Stimulated activated CD8-positive, alpha-beta memory T cell treated with anti-CD3 and anti-CD28 coated beads, Interleukin-15, amount 100 ng/mL, for 48 hours (primary cell): Measurements from ENCODE around the gene NCAPG2.

ENCODE experiments used
- DNase-seq, 2 donors: peaks; one replicate each; pipeline ENCODE4 v3.0.0-alpha.2; 2020; ENCODE audit warnings: low read depth in 2 of 2

The NCAPG2 gene

GRCh38 chr7:158704524-158705233 is at the start of gene NCAPG2:
Gene NCAPG2, minus strand, starts transcription at chr7:158704804. Its CDS starts 2,905 bp downstream, at chr7:158701899.
- DNase-seq: peak; percentile 96 to 97

- DNase-seq: no peak
These were observed 49.3 kb upstream of the NCAPG2 start for GRCh38 chr7:158753900-158754299.

GRCh38 chr7:158751751-158752150 is 47.1 kb upstream of the NCAPG2 start:
- DNase-seq: no peak

- no peak for DNase-seq
These were observed 46.6 kb upstream of the NCAPG2 start for GRCh38 chr7:158751199-158751598.

DNA sequence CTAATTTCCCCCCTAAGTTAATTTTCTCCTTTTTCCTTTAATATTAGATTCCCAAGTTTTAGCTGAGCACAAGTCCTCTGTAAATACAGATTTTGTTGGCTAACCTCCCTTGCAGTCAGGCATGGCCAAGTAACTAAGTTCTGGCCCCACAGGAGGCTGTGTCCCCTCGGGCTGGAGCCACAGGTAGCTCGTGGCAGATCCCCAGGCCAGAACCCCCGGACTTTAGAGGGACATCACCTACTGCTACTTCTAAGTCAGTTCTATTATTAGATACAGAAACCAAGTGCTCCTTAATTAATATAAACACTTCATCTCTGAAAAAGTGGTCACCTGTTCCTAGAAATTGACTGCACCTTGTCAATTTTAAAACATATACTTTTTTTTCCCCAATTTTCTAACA is 46.1 kb upstream of the NCAPG2 start:
- no peak for DNase-seq

DNA sequence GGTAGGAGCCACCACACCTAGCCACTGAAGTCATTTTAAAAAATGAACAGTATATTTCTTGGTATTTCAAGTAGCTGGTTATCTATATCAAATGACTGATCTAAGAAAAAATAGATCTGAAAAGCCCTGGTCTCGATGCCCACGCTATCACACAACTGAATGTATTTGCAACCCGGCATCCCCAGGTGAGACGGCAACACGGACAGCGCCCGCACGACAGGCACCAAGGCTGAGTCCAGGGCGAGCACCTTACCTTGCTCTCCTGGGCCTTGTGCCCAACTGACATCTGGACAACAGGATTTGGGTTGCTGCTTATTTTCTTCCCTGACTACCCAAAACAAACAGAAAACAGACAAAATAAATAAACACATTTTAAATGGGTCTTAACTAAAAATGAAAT is 44.8 kb upstream of the NCAPG2 start:
- no peak for DNase-seq

- no peak for DNase-seq
These were observed 43.7 kb upstream of the NCAPG2 start for GRCh38 chr7:158748335-158748734.

GRCh38 chr7:158747408-158747807 is 42.8 kb upstream of the NCAPG2 start:
- no peak for DNase-seq

DNA sequence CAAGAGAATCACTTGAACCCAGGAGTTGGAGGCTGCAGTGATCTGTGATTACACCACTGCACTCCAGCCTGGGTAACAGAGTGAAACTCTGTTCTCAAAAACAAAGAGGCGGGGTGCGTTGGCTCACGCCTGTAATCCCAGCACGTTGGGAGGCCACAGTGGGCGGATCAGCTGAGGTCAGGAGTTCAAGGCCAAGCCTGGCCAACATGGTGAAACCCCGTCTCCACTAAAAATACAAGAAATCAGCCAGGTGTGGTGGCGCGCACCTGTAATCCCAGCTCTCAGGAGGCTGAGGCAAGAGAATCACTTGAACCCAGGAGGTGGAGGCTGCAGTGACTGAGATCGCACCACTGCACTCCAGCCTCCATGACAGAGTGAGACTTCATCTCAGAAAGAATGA is 42.4 kb upstream of the NCAPG2 start:
- DNase-seq: no peak

- no peak for DNase-seq
These were observed 40.6 kb upstream of the NCAPG2 start for GRCh38 chr7:158745057-158745715.

DNA sequence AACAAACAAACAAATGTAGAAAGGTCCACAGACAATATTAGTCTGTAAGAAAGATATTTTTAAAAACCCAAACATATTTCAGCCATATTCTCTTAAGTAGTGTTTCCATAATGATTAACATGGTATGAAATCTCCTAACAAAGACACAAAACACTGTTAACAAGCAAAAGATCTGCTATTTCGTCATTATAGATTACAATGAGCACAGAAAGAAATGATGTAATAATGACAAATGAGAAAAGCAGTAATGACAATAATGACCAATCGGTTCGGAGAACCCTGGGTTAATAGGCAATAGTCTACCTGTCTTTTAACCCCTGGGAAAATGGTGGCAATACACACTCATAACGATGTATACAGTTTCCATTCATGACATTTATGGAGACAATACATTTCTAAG is 39.5 kb upstream of the NCAPG2 start:
- no peak for DNase-seq

DNA sequence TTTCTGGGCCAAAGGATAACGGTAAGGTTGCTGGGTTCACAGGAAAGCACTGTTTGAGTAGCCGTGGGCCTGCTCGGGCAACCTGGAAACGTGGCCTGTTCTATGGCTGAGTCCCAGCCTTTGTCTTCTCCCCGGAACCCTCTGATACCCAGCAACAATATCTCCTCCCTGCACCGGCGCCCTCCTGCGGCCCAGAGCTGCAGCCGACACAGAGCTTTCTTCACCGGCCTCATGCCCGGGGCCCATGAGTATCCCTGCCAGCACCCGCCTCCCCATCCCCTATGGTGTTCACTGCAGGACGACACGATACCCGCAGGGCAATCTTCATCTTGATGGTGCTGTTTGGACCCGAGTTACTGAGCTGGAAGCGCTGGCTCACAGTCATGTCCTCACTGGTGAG is 38.6 kb upstream of the NCAPG2 start:
- no peak for DNase-seq

DNA sequence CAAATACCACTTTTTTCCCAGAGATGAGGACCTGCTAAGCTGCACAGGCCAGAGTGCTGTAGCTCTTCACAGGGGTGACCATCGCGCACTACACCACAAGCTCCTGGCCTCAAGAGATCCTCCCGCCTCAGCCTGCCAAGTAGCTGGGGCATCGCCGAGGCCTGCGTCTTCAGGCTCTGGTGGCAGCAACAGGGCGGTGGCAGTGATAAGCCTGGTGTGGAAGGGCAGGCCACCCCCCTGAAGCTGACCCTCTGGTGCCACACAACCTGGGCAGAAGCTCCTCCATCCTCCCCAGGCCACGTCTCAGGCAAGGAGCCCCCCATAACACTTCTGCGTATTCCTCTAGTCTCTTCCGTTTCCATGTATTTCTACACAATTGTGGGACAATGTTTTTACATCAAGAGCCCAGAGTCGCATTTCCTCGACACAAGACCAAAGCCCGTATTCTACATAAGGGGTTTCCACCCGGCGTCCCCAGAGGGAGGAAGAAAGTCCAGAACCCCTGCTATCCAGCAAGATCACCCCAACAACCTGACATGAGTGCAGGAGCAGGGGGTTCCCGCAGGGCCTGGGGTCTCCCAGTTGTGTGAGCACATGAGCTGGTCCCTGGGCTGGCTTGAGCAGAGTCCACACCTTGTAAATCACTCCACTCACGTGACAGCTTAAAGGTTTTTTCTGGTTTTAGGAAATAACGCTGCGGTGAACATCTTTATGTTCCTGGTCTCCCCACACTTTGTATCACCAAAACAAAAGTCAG is 37.6 kb upstream of the NCAPG2 start:
- no peak for DNase-seq

DNA sequence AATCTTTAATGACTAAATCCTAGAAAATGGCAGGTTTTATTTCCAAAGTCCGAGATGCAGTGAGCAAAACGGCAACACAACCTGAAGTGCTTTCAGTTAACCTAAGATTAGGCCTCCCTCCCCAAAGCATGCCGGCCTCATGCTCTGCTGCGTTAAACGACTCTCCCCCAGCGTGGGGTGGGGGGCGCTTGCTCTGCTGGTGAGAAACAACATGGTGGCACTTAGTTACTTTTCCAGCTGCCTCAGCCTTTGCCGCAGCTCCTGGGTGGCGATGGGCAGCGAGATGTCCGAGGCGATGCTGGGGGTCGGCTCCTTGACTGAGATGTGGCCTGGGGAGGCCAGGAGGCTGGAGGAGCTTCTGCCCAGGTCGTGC is 36.7 kb upstream of the NCAPG2 start:
- no peak for DNase-seq

- DNase-seq: no peak
These were observed 36.2 kb upstream of the NCAPG2 start for GRCh38 chr7:158740657-158741293.

DNA sequence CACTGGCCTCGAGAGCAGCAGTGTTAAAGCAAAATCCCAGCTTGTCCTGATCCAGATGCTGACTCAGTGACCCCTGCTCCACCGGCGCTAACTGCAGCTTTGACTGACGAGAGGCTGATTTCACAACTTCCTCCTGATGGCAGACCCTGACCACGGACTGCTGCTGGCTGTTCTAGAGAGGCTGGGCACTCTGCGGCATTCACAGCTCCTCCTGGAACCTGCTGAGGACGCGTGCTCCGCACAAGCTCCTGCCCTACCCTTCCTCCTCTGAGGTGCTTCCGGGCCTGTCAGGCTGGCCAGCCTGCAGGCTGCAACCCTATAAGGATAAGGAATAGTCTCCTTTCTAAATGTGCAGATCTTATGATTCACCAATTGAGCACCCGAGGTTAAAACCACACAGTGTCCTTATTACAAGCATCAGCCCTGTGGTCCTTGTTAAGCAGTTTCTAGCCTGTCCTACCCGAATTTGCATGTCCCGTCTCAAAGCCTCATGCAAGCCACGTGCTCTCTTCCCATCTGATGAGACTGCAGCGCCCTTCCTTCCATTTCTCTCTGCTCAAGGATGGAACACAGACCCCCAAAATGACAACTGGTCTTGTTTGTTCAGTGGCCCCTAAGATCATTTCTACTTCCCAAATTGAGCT is 35.5 kb upstream of the NCAPG2 start:
- no peak for DNase-seq

GRCh38 chr7:158738841-158739240 is 34.2 kb upstream of the NCAPG2 start:
- DNase-seq: no peak

DNA sequence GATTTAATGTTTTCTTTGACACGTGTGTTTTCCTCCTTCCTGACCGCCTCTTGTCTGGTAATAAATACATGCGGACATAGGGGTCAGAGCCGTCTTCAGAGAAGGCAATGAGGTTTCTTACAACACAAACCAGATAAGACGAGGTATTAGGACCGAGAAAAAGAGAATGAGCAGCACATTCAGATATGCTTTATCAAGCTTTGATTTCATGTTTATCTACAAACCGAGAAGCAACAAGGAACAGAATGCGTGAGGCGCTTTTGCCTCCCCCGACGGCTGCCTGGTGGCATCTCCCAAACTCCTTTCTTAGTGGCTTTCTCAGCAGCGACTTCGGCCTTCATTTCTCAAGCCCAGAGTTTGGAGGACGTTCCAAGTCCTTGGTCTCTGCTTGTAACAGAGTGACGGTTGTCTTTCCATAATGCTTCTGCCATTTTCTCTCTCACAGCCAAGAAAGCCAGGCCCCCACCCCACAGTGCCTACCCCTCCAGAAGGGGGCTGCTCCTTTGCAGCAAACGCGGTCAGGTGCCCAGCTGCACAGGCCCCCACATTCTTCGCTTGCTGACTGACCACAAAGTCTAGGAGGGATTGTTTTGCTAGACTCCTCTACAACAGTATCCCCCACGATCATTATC is 32.6 kb upstream of the NCAPG2 start:
- DNase-seq: no peak

DNA sequence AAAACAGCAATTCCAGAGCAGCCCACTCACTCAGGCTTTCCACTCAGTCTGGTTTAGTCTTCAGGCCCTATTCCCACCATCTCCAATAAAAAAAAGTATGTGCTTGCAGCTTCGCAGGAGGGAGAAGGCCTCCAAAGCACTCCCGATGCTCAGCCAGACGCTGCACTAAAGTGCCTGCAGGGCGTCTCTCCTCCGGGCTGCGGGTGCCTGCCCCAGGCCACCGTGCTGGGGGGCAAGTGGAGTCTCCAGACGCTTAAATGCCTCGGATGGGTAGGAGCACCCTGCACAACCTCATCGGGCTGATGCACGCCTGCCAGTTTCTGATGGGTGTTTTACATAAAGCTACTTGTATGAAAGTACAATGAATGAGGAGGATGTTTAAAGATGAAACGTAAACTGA is 31.3 kb upstream of the NCAPG2 start:
- no peak for DNase-seq

DNA sequence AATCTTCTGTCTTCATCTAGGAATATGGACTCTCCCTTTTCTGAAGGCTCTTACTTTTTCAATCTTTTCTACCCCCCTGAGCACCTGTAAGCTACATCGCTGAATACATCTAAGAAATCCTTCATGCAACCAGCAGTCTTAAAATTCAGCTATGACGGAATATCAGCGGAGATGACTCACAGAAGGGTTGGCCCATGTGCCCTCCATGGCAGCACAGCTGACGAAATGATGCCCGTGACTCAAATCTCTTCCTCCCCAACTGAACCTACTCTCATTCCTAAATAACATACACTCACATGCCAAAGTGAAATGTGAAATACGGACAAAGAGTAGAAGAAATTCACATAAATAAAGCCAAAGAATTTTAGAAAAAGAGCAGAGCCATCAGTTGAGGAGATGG is 30.3 kb upstream of the NCAPG2 start:
- no peak for DNase-seq

DNA sequence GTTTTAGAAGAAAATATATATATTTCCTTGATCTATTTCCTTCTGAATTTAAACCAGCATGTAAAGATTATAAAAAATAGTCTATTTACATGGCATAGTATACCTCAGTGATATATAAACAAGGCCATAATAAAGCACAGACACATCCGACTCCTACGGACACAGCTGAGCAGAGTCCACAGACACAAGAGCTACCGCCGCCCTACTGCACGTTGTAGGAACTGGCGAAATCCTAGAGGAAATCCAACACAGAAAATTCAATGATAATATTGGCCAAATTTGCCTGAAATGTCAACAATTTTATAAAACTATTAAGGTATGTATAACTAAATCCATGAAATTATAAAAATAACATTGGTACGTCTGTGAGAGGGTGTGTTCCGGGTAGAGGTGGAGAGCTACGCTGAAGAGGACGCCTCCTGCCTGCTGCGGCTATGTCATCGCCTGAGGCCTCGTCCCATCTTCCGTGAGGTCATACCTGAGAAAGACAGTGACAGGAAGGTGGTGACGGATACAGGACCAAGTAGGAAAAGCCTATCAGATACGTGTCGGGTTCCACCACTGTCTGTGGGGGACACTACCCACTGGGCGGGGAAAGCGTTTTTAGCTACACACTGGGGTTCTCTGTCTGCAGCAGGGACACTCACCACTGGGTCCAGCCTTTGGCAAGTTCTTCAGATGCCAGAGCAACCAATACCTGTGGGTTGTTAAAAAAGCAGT is 29.3 kb upstream of the NCAPG2 start:
- no peak for DNase-seq
